ENCODE results near the gene RTBDN.
A peak's percentile ranks its signal among the peaks of the same experiment; 100 is the strongest.

Gene RTBDN

DNA sequence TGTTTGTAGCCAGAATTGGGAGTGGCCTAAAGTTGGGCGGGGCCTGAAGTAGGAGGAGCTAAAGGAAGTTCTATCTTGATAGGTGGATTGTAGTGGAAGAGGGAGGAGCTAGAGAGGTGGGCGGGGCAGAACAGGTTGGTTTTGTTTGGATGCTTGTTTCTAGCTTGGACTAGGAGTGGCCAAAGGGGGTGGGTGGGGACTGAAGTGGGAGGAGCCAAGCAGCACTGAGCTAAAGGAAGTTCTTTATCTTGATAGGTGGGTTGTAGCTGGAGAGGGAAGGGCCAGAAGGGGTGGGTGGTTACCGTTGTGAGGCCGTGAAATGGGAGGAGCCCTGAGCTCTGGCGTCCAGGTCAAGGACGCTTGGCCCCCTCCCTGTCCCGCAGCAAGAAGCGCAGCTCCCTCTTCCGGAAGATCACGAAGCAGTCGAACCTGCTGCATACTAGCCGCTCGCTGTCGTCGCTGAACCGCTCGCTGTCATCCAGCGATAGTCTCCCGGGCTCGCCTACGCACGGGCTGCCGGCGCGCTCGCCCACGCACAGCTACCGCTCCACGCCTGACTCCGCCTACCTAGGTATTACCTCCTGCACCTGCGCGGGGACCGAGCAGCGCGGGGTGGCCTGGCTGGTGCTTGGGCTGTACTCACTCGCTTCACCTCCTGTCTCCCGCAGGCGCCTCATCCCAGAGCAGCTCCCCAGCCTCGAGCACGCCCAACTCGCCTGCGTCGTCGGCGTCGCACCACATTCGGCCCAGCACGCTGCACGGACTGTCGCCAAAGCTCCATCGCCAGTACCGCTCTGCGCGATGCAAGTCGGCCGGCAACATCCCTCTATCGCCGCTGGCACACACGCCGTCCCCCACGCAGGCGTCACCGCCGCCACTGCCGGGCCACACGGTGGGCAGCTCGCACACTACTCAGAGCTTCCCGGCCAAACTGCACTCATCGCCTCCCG, 38.8 kb upstream of the RTBDN start:
- DNase-seq (ENCODE audit: low read depth in 2 of 2) = peak; percentile 75 to 84
- H3K4me3 ChIP-seq (replicated peaks in 1 of 2; ENCODE audit: low read depth in 2 of 2, low read length in 2 of 2) = peak overlapping the region; percentile 35 to 45
- no peak for TF ChIP-seq CTCF (IDR thresholded peaks at IDR 0.05; ENCODE audit: low read depth, low read length)

GRCh38 chr19:12872255-12872654, 37.9 kb upstream of the RTBDN start:
- no peak for DNase-seq (ENCODE audit: low read depth in 2 of 2)
- no peak overlapping the region for H3K4me3 ChIP-seq (replicated peaks in 1 of 2; ENCODE audit: low read depth in 2 of 2, low read length in 2 of 2)

DNA sequence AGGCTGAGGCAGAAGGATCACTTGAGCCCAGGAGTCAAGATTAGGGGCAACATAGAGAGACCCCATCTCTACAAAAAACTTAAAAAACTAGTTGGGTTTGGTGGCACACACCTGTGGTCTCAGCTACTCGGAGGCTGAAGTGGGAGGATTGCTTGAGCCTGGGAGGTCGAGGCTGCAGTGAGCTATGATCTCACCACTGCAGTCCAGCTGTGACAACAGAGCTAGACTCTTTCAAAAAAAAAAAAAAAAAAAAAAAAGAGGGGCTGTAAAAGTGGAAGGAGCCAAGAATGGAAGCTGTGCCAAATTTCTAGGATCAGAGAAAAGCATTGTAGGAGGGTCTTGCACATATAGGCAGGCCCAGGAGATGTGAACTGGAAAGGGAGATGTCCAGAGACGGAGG, 37.3 kb upstream of the RTBDN start:
- no peak for DNase-seq (ENCODE audit: low read depth in 2 of 2)
- no peak for TF ChIP-seq CTCF (IDR thresholded peaks at IDR 0.05; ENCODE audit: low read depth, low read length)
- H3K4me3 ChIP-seq (replicated peaks in 1 of 2; ENCODE audit: low read depth in 2 of 2, low read length in 2 of 2) = no peak overlapping the region

More at GRCh38 chr19:12872255-12872654, 37.9 kb upstream of the RTBDN start:
- no peak for TF ChIP-seq CTCF (IDR thresholded peaks at IDR 0.05; ENCODE audit: low read depth, low read length)

DNA sequence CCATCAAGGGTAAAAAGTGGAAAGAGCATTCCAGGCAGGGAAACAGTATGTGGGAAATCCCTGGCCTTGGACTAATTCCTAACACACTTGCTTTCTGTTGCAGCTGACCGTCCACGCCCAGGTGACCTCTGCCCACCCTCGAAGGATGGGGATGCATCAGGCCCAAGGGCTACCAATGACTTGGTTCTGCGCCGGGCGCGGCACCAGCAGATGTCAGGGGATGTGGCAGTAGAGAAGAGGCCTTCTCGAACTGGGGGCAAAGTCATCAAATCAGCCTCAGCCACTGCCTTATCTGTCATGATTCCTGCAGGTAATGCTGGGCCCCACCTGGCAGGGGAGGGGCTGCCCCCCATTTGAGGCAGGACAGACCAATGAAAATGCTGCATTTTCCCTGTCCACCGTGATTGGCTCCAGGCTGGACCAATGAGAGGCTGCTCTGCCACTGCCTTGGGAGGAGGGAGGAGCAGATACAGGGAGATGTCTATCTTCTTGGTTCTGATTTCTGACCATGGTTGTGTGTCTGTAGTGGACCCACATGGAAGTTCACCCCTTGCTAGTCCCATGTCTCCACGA, 34.2 kb upstream of the RTBDN start:
- DNase-seq (ENCODE audit: low read depth in 2 of 2) = peak in 1 of 2 donors; percentile 29
- H3K4me3 ChIP-seq (replicated peaks in 1 of 2; ENCODE audit: low read depth in 2 of 2, low read length in 2 of 2) = no peak overlapping the region
- no peak for TF ChIP-seq CTCF (IDR thresholded peaks at IDR 0.05; ENCODE audit: low read depth, low read length)

DNA sequence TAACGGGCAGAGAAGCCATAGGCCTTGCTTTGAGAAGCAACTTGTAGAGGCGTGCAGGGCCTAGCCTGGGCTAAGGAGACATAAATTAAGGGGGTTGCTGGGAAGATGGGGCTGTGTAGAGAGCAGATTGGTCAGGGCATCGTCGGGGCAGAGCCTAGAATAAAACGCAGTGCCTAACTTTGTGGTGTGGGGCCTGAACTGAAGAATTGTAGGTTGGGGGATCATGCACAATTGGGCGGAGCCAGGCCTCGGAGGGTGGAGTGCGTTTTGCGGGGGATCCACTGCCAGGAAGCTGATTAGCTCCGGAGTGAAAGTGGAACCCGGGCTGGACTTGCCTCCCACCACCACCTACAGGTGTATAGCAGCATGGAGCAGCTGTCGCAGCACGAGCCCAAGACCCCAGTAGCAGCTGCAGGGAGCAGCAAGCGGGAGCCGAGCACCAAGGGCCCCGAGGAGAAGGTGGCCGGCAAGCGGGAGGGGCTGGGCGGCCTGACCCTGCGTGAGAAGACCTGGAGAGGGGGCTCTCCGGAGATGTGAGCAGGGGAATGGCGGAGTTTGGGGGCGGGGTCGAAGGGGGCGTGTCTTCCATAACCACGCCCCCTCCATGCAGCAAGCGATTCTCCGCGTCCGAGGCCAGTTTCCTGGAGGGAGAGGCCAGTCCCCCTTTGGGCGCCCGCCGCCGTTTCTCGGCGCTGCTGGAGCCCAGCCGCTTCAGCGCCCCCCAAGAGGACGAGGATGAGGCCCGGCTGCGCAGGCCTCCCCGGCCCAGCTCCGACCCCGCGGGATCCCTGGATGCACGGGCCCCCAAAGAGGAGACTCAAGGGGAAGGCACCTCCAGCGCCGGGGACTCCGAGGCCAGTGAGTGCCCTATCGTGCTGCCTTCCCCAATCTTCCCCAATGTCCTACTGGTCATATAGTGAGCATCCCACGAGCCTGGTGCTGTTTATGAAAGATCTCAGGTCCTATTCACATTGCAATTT, 33.0 kb upstream of the RTBDN start:
- no peak for TF ChIP-seq CTCF (IDR thresholded peaks at IDR 0.05; ENCODE audit: low read depth, low read length)
- peak; percentile 52 to 68 for DNase-seq (ENCODE audit: low read depth in 2 of 2)
- H3K4me3 ChIP-seq (replicated peaks in 1 of 2; ENCODE audit: low read depth in 2 of 2, low read length in 2 of 2) = peak overlapping the region; percentile 40 to 48

- DNase-seq (ENCODE audit: low read depth in 2 of 2) = no peak
- TF ChIP-seq CTCF (IDR thresholded peaks at IDR 0.05; ENCODE audit: low read depth, low read length) = no peak
- H3K4me3 ChIP-seq (replicated peaks in 1 of 2; ENCODE audit: low read depth in 2 of 2, low read length in 2 of 2) = no peak overlapping the region
Measured at GRCh38 chr19:12866416-12867119, 32.2 kb upstream of the RTBDN start.
